GM18517 (cell line): ENCODE results near the gene TLN1.
A peak's percentile ranks its signal among the peaks of the same experiment; 100 is the strongest.

Experiments
- ATAC-seq: cut with Tn5 transposase; IDR thresholded peaks from one replicate; pipeline ENCODE4 v1.9.1; 2021; ENCODE audit warnings: mild to moderate bottlenecking, moderate library complexity; ENCODE audit not compliant: unreplicated experiment

Gene TLN1

GRCh38 chr9:35711501-35712428 is 20.2 kb downstream of the TLN1 start:
- ATAC-seq = no peak

GRCh38 chr9:35710818-35711500 is 21.0 kb downstream of the TLN1 start:
- ATAC-seq = no peak

- ATAC-seq = no peak
Observed at GRCh38 chr9:35708146-35708545, 23.8 kb downstream of the TLN1 start.

GRCh38 chr9:35706951-35707350 is 25.0 kb downstream of the TLN1 start:
- ATAC-seq = no peak

- no peak for ATAC-seq
Observed at GRCh38 chr9:35705836-35706430, 26.1 kb downstream of the TLN1 start.

DNA sequence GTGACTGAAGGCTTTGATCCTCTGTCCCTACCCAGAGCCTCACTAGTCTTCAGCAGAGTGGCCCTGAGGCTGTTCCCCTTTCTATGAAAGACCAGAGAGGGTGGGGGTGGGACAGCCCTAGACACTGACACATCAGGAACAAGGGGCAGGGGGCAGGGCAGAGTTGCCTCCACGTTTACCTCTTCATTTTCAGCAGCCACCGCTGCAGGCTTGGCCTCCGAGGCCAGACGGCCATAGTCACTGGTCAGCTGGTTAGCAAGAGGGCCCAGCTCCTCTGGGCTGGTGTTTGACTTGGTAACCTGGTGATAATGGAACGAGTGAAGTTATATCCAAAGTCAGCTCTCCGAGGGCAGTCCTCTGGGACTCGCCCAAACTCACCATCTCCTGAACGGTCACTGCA is 26.6 kb downstream of the TLN1 start:
- no peak for ATAC-seq

- ATAC-seq = no peak
Observed at GRCh38 chr9:35703906-35704672, 27.9 kb downstream of the TLN1 start.

DNA sequence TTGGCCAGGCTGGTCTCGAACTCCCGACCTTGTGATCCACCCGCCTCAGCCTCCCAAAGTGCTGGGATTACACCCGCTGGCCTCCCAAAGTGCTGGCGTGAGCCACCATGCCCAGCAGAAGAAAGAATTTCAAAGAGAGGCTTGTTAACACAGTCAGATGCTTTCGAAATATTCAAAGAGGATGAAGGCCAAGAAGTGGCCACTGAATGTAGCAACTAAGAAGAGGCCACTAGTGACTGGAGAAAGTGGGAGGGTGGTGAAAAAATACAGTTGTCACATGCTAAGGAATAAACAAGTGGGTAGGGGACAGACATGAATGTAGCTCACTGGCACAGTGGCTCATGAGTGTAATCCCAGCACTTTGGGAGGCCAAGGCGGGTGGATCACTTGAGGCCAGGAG is 29.3 kb downstream of the TLN1 start:
- no peak for ATAC-seq

GRCh38 chr9:35700942-35701341 is 31.1 kb downstream of the TLN1 start:
- ATAC-seq = no peak

DNA sequence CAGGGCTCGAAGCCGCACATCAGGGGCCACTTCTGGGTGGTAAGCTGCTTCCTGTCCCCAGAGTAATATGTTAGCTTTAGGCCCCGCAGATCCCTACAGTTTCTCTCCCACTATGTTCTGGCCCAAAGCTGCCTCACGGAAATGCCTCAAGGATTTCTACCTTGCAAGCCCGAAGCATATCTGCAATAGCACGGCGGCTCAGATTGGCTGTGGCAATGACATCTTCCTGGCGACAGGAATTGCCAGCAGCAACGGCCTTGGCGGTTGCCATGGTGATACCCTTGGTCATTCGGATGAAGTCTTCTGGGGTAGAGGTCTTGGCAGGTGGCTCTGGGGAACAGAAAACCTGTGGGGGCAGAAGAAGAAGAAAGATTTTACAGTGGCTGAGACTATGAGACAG is 32.0 kb downstream of the TLN1 start:
- no peak for ATAC-seq

DNA sequence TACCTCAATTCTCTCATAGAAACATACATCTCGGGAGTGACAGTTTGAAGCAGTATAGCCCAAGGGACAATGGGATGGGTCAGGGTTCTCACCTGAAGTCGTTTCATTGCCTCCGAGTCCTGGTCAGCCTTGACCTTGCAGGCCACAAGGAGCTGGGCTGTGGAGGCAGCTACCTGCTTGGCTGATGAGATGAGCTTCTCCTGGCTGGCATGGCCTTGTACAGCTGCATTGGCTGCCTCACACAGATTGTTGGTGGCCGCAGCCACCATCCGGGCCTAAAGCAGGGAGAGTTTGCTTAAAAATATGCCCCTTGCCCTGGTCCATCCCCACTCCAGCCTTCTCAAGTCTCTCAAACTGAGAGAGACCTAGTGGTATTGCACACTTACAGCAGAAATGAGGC is 33.8 kb downstream of the TLN1 start:
- ATAC-seq = no peak

DNA sequence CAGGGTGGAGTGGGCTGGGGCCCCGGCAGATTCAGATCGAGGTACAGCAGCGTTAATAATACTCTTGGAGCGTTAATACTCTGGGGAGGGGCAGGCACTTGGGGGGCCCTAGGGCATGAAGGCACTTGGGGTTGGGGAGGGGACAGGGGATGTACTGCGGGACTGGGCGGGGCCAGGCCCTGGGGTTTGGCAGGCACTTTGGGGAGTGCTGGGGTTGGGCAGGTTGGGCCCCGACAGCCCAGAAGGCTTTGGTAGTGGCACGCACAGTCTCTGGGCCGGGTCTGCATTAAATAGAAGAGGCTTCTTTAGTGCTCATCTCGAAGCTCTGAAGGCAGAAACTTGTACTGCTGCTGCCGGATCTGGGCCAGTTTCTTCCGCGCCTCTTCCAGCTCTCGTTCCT is 34.5 kb downstream of the TLN1 start:
- no peak for ATAC-seq

DNA sequence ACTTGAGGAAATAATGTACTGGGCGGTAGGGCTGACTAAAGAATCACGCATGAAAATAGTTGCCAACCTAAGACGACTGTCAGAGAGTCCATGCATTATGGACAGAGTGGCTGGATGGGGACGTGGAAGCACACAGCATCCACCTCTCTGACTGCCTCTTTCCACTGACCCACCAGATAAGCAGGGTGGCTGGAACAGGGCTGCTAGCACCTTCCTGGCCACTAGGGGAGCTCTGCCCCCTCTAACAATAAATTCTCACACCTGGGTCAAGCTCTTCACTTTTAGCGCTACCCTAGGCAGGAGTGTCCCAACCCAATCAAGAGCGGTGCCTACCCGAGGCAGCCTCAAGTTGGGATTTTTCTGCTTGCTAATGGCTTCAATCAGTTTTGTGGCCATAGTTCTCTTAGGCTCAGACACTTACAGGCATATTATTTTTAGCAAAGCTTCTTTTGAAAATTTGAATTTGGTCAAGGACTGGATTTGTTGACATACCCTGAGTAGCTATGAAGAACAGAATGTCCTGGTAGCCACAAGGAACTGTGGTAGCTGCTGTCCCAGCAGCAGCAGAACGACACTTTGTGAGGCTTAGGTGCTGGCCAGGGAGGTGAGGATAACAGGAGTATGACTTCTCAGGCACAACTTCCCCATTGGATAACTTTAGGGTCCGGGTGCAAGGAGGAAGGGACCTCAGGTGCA is 35.3 kb downstream of the TLN1 start:
- peak; percentile 81 for ATAC-seq

DNA sequence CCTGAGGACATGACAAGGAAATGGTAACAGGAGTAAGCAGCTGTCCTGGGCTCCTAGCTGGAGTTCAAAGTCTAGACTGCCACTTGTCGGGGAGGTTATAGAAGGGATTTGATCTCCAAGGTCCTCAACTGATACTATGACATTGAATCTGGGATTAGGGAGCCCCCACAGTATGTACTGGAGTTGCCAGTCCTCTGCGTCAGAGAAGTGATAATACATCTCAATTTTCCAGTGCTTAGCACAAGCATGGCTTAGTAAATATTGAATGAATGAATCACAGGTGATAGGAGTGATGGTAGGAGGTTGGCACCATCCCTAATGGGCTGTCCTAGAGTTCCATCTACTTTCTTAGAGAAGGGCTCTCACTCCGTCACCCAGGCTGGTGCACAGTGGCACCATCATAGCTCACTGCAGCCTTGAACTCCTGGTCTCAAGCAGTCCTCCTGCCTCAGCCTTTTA is 36.0 kb downstream of the TLN1 start:
- no peak for ATAC-seq

GRCh38 chr9:35691757-35692301 is 40.2 kb downstream of the TLN1 start:
- no peak for ATAC-seq

DNA sequence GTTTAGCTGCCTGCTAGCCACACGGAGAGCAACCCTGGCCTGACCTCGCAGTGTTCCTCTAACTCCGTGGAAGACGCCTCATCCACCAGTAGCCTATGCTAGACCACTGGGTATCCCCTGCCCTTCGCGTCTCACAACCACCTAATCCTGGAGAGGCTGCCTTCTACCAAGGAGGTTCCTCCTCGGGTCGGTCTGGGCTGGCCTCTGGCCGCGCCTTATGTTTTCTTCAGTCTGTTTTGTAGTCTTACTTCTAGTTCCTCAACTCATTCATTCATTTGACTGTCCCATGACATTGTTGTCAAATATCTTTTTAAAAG is 40.7 kb downstream of the TLN1 start:
- ATAC-seq = no peak

DNA sequence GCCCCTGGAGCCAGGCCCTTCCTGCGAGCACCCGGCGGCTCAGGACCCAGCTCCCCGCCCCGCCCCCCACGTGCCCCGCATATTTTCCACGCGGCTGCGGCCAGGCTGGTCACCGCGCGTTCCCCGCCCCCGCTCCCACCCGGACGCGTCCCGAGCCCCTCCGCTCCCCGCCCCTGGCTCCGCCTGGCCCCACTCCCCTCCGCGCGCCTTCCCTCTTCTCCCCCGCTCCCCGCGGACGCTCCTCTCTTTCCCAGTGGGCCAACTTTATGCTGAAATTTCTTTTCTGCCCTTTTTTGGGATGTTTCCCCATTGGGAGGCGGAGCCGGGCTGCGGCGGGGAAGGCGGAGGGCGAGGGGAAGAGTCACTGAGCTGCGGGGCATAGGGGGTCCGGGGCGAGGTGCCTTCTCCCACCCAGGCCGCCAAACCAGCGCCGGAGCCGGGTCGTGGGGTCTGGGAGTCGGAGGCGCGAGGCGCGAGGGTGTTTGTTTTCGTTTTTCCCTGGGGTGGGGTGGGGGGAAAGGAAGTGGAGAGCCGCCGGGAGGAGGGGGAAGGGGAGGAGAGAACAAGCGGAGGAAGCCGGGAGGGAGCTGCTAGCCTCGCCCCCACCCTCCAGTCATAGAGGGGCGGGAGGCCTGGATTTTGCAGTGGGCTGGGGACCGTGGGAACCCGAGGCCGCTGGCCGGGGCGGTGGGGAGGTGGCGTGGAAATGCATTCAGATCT is 41.2 kb downstream of the TLN1 start:
- no peak for ATAC-seq

DNA sequence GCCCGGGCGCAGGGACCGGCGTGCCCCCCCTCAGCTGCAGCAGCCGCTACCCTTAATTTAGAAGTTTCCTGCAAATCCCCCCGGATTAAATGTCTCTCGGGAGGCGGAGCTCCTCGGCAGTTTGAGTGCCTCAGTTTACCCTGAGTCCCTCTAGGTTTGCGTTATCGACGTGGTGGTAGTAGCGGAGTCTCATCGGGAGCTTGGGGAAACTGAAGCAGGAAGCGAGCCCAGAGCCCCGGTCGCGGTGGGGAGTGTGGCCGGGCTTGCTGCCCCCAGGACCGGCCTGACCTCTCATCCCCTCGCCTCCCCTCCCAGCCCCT is 41.7 kb downstream of the TLN1 start:
- no peak for ATAC-seq

GRCh38 chr9:35689542-35690293 is 42.3 kb downstream of the TLN1 start, which contains the start of gene TPM2:
Gene TPM2 (minus strand): TSS chr9:35689925. CDS start chr9:35689817, 108 bp downstream.
- no peak for ATAC-seq
